Measurements from ENCODE around the gene GNB1. TPM values are rescaled to one million over a fixed set of nuclear protein-coding genes. Genes with fewer than 3 reads are reported as not detected.
A peak's percentile ranks its signal among the peaks of the same experiment; 100 is the strongest.

Gene GNB1
- polyA plus RNA-seq, 3 donors = 41.9 to 357 (median 111) TPM

DNA sequence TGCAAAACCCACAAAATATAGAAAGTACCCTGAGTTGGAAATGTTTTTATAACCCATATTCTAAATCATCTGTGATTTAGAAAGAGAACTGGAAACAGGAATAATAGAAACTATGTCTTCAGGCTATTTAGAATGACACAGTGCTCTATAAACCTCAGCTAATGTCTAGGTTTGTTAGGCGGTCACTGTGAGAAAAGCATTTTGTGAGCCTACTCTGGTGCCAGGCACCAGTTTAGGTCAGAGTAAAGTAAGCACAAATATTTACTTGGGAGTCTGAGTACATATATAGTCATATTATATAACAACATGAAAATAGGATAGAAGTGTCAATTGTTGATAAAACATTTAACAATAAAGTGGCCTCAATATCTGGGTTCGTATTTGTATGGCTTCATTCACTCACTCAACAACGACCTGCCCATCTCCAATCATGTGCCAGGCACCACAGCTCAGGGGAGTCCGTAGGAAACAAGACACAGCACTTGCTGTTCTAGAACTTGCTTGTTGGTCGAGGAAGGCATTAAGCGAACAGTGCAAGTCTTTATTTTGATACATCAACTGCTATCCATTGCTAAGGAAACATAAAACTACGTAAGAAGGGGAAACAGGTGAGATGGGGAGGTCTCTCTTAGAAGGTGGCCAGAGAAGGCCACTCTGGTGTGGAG, 37.2 kb downstream of the GNB1 start:
- peaks cover 100% of the 10 kb centered on the region for H4K20me1 ChIP-seq (ENCODE audit: insufficient read depth, low read length)

GRCh38 chr1:1852619-1853414, 38.1 kb downstream of the GNB1 start:
- DNase-seq = no peak
- Mint-ChIP-seq H3K9me3 (no peaks in the 10 kb centered on the region), H3K4me3 (no peak overlapping the region), H3K27me3 (ENCODE audit: low read depth in 3 of 3) (peaks cover 1 to 2% (median 2%) of the 10 kb centered on the region in 3 donors), H3K4me1 (peaks cover 34% of the 10 kb centered on the region), H3K36me3 (peaks cover 11 to 42% of the 10 kb centered on the region in 2 donors), H3K27ac (peak overlapping the region in 6 of 7 donors; percentile 0 to 72 (median 30))
- Histone ChIP-seq H3K4me1 (ENCODE audit: control insufficient read depth in 1 of 2, insufficient read depth in 2 of 2, low read length in 2 of 2) (peaks cover 14 to 17% of the 10 kb centered on the region in 2 donors), H3K27ac (ENCODE audit: low read depth in 1 of 2, low read length in 2 of 2) (peak overlapping the region in 1 of 2 donors; percentile 62), H4K20me1 (ENCODE audit: insufficient read depth, low read length) (peaks cover 100% of the 10 kb centered on the region), H3K36me3 (replicated peaks in 1 of 2; ENCODE audit: control insufficient read depth in 1 of 2, insufficient read depth in 2 of 2, low read length in 2 of 2) (peaks cover 7 to 22% of the 10 kb centered on the region in 2 donors), H3K27me3 (ENCODE audit: control insufficient read depth in 2 of 2, insufficient read depth in 2 of 2, low read length in 2 of 2) (no peaks in the 10 kb centered on the region), H3K4me3 (replicated peaks in 1 of 3; ENCODE audit: low read depth in 2 of 3, low read length in 3 of 3) (no peak overlapping the region), H2AFZ (ENCODE audit: insufficient read depth, low read depth, low read length, poor library complexity, severe bottlenecking) (no peak overlapping the region), H3K9ac (ENCODE audit: insufficient read depth, low read length, poor library complexity, severe bottlenecking) (no peak overlapping the region), H3K4me2 (replicated peaks; ENCODE audit: extremely low read depth, low read length, poor library complexity, severe bottlenecking) (no peak overlapping the region), H3K79me2 (ENCODE audit: insufficient read depth, low read length) (peaks cover 100% of the 10 kb centered on the region), H3K9me3 (replicated peaks in 1 of 2; ENCODE audit: control insufficient read depth in 1 of 2, insufficient read depth in 1 of 2, low read length in 2 of 2) (no peaks in the 10 kb centered on the region)
- intact Hi-C loops (cut with micrococcal nuclease) = no loop called here
- TF ChIP-seq, protein P1, sequence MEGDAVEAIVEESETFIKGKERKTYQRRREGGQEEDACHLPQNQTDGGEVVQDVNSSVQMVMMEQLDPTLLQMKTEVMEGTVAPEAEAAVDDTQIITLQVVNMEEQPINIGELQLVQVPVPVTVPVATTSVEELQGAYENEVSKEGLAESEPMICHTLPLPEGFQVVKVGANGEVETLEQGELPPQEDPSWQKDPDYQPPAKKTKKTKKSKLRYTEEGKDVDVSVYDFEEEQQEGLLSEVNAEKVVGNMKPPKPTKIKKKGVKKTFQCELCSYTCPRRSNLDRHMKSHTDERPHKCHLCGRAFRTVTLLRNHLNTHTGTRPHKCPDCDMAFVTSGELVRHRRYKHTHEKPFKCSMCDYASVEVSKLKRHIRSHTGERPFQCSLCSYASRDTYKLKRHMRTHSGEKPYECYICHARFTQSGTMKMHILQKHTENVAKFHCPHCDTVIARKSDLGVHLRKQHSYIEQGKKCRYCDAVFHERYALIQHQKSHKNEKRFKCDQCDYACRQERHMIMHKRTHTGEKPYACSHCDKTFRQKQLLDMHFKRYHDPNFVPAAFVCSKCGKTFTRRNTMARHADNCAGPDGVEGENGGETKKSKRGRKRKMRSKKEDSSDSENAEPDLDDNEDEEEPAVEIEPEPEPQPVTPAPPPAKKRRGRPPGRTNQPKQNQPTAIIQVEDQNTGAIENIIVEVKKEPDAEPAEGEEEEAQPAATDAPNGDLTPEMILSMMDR (IDR thresholded peaks at IDR 0.05) = no peak
- 93% methylated on average over 9 of the region's 10 CpGs for WGBS (ENCODE audit: insufficient coverage)

More for the DNA sequence above, 37.2 kb downstream of the GNB1 start:
- Histone ChIP-seq H3K4me1 (ENCODE audit: control insufficient read depth in 1 of 2, insufficient read depth in 2 of 2, low read length in 2 of 2) (peaks cover 23 to 26% of the 10 kb centered on the region in 2 donors), H2AFZ (ENCODE audit: insufficient read depth, low read depth, low read length, poor library complexity, severe bottlenecking) (no peak overlapping the region), H3K27me3 (ENCODE audit: control insufficient read depth in 2 of 2, insufficient read depth in 2 of 2, low read length in 2 of 2) (no peaks in the 10 kb centered on the region), H3K36me3 (replicated peaks in 1 of 2; ENCODE audit: control insufficient read depth in 1 of 2, insufficient read depth in 2 of 2, low read length in 2 of 2) (peaks cover 6 to 21% of the 10 kb centered on the region in 2 donors), H3K4me3 (replicated peaks in 1 of 3; ENCODE audit: low read depth in 2 of 3, low read length in 3 of 3) (no peak overlapping the region), H3K9me3 (replicated peaks in 1 of 2; ENCODE audit: control insufficient read depth in 1 of 2, insufficient read depth in 1 of 2, low read length in 2 of 2) (no peaks in the 10 kb centered on the region), H3K27ac (ENCODE audit: low read depth in 1 of 2, low read length in 2 of 2) (peak overlapping the region in 1 of 2 donors; percentile 62), H3K9ac (ENCODE audit: insufficient read depth, low read length, poor library complexity, severe bottlenecking) (no peak overlapping the region), H3K4me2 (replicated peaks; ENCODE audit: extremely low read depth, low read length, poor library complexity, severe bottlenecking) (no peak overlapping the region), H3K79me2 (ENCODE audit: insufficient read depth, low read length) (peaks cover 100% of the 10 kb centered on the region)
- Mint-ChIP-seq H3K9me3 (no peaks in the 10 kb centered on the region), H3K27me3 (ENCODE audit: low read depth in 3 of 3) (peaks cover 1 to 2% (median 2%) of the 10 kb centered on the region in 3 donors), H3K4me3 (no peak overlapping the region), H3K4me1 (peaks cover 42% of the 10 kb centered on the region), H3K36me3 (peaks cover 11 to 41% of the 10 kb centered on the region in 2 donors), H3K27ac (peak overlapping the region in 4 of 7 donors; percentile 4 to 64 (median 40))
- TF ChIP-seq, protein P1 (IDR thresholded peaks at IDR 0.05) = no peak
- 86% methylated on average over 3 of the region's 7 CpGs for WGBS (ENCODE audit: insufficient coverage)
- DNase-seq = no peak
- intact Hi-C loops (cut with micrococcal nuclease) = no loop called here
